CD4-positive, alpha-beta T cell treated with Interleukin-1 beta for 1 hour (primary cell): ENCODE data around the gene ACAA2.

Experiments used
- DNase-seq, 2 donors: peaks; one replicate each; pipeline ENCODE4 v3.0.0-alpha.2; 2020 to 2022

The ACAA2 gene

GRCh38 chr18:49762191-49763077 is 50.9 kb downstream of the ACAA2 start:
- no peak for DNase-seq

- no peak for DNase-seq
These were observed 51.6 kb downstream of the ACAA2 start for GRCh38 chr18:49761771-49762170.

GRCh38 chr18:49758263-49758610 is 55.1 kb downstream of the ACAA2 start:
- no peak for DNase-seq

GRCh38 chr18:49757513-49758262 is 55.6 kb downstream of the ACAA2 start:
- no peak for DNase-seq

GRCh38 chr18:49756671-49757362 is 56.5 kb downstream of the ACAA2 start:
- no peak for DNase-seq

- DNase-seq, result no peak
These were observed 57.2 kb downstream of the ACAA2 start for GRCh38 chr18:49756135-49756534.

- no peak for DNase-seq
These were observed 57.8 kb downstream of the ACAA2 start for GRCh38 chr18:49755489-49755888.

GRCh38 chr18:49754866-49755265 is 58.5 kb downstream of the ACAA2 start:
- DNase-seq, result no peak

- no peak for DNase-seq
These were observed 59.7 kb downstream of the ACAA2 start for GRCh38 chr18:49753643-49754042.

GRCh38 chr18:49752095-49752457 is 61.3 kb downstream of the ACAA2 start:
- no peak for DNase-seq

GRCh38 chr18:49751427-49752094 is 61.8 kb downstream of the ACAA2 start:
- peak; percentile 53 to 80 for DNase-seq

GRCh38 chr18:49749563-49749962 is 63.8 kb downstream of the ACAA2 start:
- DNase-seq, result no peak

GRCh38 chr18:49747876-49748275 is 65.5 kb downstream of the ACAA2 start:
- DNase-seq, result no peak

- no peak for DNase-seq
These were observed 68.0 kb downstream of the ACAA2 start for GRCh38 chr18:49745045-49746014.

GRCh38 chr18:49744376-49745008 is 68.8 kb downstream of the ACAA2 start:
- no peak for DNase-seq

GRCh38 chr18:49743117-49743567 is 70.2 kb downstream of the ACAA2 start:
- no peak for DNase-seq

GRCh38 chr18:49742316-49743116 is 70.8 kb downstream of the ACAA2 start:
- no peak for DNase-seq

- no peak for DNase-seq
These were observed 74.1 kb downstream of the ACAA2 start for GRCh38 chr18:49739275-49739674.

- DNase-seq, result no peak
These were observed 74.6 kb downstream of the ACAA2 start for GRCh38 chr18:49738721-49739120.

GRCh38 chr18:49734836-49735235 is 78.5 kb downstream of the ACAA2 start:
- DNase-seq, result no peak
